Adrenal gland (tissue), 12 donors: Measurements from ENCODE around the gene CTRB2. TPM values are rescaled to one million over a fixed set of nuclear protein-coding genes. Genes with fewer than 3 reads are reported as not detected.

ENCODE experiments used
- DNase-seq, 7 donors: peaks; one replicate each; pipeline ENCODE4 v3.0.0-alpha.2; 2019 to 2020
- H3K27ac ChIP-seq, 5 donors: fragments of 200-600 bp; sonication (generic) in 4 of 5; 1 replicate in 3 of 5; 2 replicates in 2 of 5; pipeline versions ENCODE4 v1.5.1 to v1.8.0; 2016 to 2020; ENCODE audit warnings: mild to moderate bottlenecking in 1 of 5
- H3K27me3 ChIP-seq: fragments of 200-600 bp; 2 replicates; pipeline ENCODE4 v1.8.0; 2021
- H3K36me3 ChIP-seq, 2 donors: fragments of 200-600 bp; replicated peaks in 1 of 2; 1 replicate in 1 of 2; 2 replicates in 1 of 2; pipeline versions ENCODE4 v1.5.1 to v1.8.0; 2018 to 2022
- H3K4me1 ChIP-seq, 2 donors: fragments of 200-600 bp; replicated peaks in 1 of 2; 1 replicate in 1 of 2; 2 replicates in 1 of 2; pipeline versions ENCODE4 v1.5.1 to v1.8.0; 2018 to 2021
- H3K4me3 ChIP-seq, 4 donors: fragments of 200-600 bp; sonication (generic) in 3 of 4; one replicate each; pipeline ENCODE4 v1.5.1; 2016 to 2018
- H3K9me3 ChIP-seq, 3 donors: fragments of 200-600 bp; sonication (generic) in 1 of 3; replicated peaks in 1 of 3; 1 replicate in 2 of 3; 2 replicates in 1 of 3; pipeline versions ENCODE4 v1.5.1 to v1.8.0; 2016 to 2021
- POLR2A ChIP-seq, 2 donors: fragments of 450-650 bp; IDR thresholded peaks; one replicate each; pipeline ENCODE4 v1.6.1; 2017; ENCODE audit warnings: antibody characterized with exemption in 2 of 2, mild to moderate bottlenecking in 2 of 2, moderate library complexity in 1 of 2
- WGBS, 4 donors: extraction: QIAGEN DNeasy Blood & Tissue Kit in 2 of 4; methylation state at CpG; one replicate each; pipeline versions ENCODE4 v1.1.5 to v1.1.7; 2013 to 2017; 5-methylcytosine and 5-hydroxymethylcytosine counted together
- intact Hi-C, 2 donors: fragments of 100-400 bp; cut with DNase I; formaldehyde crosslinking; loops; one replicate each; pipeline versions ENCODE4 v1.14.1 to v1.15.0; 2022 to 2023
- polyA plus RNA-seq, 3 donors: library from polyadenylated mRNA; stranded (reverse); fragments of 200-250 nt in 2 of 3; fragments of 350-450 nt in 1 of 3; fragmentation: Illumina TruSeq in 1 of 3; extraction: RNeasy Lipid Tissue Mini Kit (QIAGEN cat#74804) in 1 of 3; gene quantifications; one replicate each; pipeline ENCODE4 v1.2.3, GENCODE V29; 2013 to 2014
- total RNA-seq, 9 donors: library from RNA; depleted of rRNA in 4 of 9; stranded (reverse); fragments of >200 nt in 4 of 9; fragments of 120-200 nt in 1 of 9; fragmentation: NEBNext Ultra II Directional in 1 of 9; extraction: Animal tissue kit (Norgen Biotek cat#: 25700) in 1 of 9; gene quantifications; one replicate each; pipeline versions ENCODE4 v1.1.0 to v1.2.4, GENCODE V29; 2013 to 2023
- TF ChIP-seq, protein P1 (sequence below), 6 experiments: fragments of 450-650 bp in 4 of 6; fragments of 200-600 bp in 2 of 6; sonication (generic) in 1 of 6; IDR thresholded peaks; 1 replicate in 5 of 6; 2 replicates in 1 of 6; pipeline versions ENCODE4 v1.5.1 to v1.8.0; 2016 to 2021; ENCODE audit warnings: antibody characterized with exemption in 6 of 6, mild to moderate bottlenecking in 2 of 6, moderate library complexity in 1 of 6
- donor health status: healthy with polysubstance abuse.
- donor health status: Bipolar disorder and iron deficiency.
- donor health status: DM: yes; HTN: yes; CAD: no.
- donor health status: DM: no; HTN: no; CAD: no.
- donor health status: DM: no; HTN: no; CAD: no.
- donor health status: DM: yes; HTN: yes; CAD: no.

Gene CTRB2
- total and polyA plus RNA-seq, 12 donors = 0.88 to 15.1 (median 3.3) TPM; not detected in 5

DNA sequence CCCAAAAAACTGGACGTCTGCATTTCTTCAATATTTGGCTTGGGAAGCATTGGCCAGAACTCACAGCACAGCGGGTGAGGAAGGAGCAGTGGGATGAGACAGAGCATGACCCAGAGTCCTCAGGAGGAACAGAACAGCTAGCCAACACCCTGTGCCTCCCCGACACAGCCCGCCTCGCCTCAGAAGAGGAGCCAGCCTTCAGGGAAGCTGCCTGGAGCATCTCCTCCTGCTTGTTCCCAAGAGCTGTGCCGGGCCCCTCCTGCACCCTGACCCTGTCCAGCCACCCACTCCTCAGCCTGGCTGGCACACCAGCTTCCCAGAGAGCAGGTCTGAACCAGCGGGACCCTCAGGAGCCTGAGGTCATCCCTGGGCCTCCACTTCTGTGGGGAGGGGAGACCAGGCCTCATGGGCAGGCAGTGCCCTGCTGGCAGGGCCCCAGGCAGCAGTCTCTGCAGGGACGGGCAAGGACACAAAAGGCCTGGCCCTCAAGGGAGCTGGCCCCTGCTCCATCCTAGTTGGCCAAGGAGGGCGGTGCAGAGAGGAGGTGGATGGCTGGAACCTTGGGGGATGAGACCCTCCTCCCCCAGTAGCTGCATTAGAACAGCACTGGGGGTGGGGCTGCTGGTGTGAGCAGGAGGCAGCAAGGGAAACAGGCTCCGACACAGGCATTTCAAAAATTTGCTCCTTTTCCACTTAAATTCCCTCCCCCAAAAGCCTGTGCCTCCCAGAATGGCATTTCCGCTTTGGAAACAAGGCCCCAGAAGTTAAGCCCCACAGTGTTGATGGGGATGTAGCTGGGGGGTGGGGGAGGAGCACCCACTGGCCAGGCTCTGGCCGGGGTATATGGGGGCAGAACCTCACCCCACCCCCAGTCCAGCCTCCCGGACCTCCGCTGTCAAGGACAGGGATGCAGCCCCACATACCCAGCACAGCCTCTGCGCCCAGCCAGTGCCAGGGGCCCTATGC, 46.3 kb upstream of the CTRB2 start:
- 25 to 51% (median 42%) methylated on average over 11 to 15 of the region's 15 CpGs for WGBS, 4 donors
- intact Hi-C loops = no loop called here
- Histone ChIP-seq H3K27me3 (no peaks in the 10 kb centered on the region), H3K4me1 (peaks cover 51 to 91% of the 10 kb centered on the region in 2 donors), H3K27ac (peak overlapping the region in 4 of 5 donors; percentile 75 to 96 (median 85)), H3K4me3 (no peak overlapping the region), H3K36me3 (no peaks in the 10 kb centered on the region), H3K9me3 (no peaks in the 10 kb centered on the region)
- TF ChIP-seq, protein P1, sequence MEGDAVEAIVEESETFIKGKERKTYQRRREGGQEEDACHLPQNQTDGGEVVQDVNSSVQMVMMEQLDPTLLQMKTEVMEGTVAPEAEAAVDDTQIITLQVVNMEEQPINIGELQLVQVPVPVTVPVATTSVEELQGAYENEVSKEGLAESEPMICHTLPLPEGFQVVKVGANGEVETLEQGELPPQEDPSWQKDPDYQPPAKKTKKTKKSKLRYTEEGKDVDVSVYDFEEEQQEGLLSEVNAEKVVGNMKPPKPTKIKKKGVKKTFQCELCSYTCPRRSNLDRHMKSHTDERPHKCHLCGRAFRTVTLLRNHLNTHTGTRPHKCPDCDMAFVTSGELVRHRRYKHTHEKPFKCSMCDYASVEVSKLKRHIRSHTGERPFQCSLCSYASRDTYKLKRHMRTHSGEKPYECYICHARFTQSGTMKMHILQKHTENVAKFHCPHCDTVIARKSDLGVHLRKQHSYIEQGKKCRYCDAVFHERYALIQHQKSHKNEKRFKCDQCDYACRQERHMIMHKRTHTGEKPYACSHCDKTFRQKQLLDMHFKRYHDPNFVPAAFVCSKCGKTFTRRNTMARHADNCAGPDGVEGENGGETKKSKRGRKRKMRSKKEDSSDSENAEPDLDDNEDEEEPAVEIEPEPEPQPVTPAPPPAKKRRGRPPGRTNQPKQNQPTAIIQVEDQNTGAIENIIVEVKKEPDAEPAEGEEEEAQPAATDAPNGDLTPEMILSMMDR (IDR thresholded peaks at IDR 0.05) = no peak
- TF ChIP-seq POLR2A (IDR thresholded peaks at IDR 0.05) = peak in 1 of 2 donors; percentile 12
- peak in 5 of 7 donors; percentile 44 to 54 (median 48) for DNase-seq

DNA sequence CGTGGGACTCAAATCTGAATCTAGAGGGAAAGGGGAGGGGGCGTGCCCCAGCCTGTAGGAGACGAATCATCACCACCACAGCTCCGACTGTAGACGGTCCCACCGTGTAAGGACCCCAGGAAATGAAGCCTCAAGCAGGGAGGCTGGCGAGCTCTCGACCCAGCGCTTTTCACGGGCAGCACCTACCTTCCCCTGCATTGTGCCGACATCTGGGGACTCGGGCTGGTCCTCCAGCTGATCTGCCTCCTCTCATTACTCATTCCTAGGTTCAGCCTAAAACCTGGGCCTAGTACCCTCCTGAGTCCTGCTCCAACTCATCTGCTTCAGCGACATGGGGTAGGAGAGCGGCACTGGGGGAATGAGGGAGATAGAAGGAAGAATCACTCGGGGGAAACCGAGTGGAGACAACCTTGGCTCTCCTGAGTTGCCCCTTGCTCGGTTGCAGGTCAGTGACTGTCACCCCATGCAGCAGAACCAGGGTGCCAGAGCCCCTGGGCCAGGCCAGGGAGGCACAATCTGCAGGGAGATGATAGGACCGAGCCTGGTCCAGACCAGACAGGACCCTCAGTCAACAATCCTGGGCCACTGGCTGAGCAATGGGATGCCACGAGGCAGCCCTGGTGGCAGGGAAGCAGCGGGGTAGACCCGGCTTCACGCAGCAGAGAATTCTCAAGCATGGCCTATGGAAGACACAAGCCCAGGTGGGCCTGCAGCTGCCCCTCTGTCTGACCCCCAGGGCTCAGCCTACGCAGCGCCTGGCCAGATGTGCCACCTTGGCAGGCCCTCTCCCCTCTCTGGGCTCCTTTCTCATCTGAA, 45.3 kb upstream of the CTRB2 start:
- TF ChIP-seq POLR2A (IDR thresholded peaks at IDR 0.05) = no peak
- TF ChIP-seq, protein P1 (IDR thresholded peaks at IDR 0.05) = no peak
- intact Hi-C loops = no loop called here
- Histone ChIP-seq H3K9me3 (no peaks in the 10 kb centered on the region), H3K36me3 (no peaks in the 10 kb centered on the region), H3K4me1 (peaks cover 51 to 91% of the 10 kb centered on the region in 2 donors), H3K27me3 (no peaks in the 10 kb centered on the region), H3K4me3 (peak overlapping the region in 1 of 4 donors; percentile 93), H3K27ac (peak overlapping the region in 4 of 5 donors; percentile 75 to 96 (median 85))
- 61 to 86% (median 64%) methylated on average over 12 to 24 of the region's 24 CpGs for WGBS, 4 donors
- DNase-seq = peak in 1 of 7 donors; percentile 25

DNA sequence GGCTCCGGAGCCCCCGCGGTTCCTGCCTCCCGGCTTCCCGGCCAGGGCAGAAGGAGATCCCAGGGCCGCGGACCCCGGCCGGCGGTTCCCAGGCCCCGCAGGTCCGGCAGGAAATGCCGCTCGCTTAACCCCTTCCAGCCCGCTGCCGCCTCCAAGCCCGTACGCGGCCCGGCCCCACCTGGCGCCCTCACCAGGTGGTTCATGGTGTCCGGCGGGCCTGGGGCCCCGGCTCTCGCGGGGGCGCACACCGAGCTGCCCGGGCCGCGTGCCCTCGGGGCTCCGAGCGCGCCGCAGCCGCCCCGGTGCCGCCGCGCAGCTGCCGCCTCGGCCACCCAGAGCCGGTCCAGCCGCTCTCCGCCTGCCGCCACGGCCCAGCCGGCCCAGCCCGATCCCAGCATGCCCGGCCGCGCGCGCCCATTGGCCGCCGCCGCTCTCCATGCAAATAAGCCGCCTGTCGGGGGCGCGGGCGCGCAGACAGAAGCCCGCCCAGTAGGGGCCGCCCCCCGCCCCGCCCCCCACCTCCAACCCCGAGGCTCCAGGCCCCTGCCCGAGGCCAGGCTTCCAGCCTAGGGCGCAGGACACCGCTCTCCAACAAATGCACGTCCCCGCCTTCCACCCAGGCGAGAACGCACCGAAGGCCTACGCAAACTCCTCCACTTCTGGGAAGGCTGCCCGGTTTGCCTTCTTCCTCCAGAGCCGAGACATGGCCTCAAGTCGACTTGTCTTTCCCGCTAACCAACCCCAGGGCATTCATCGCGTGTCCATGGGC, 44.5 kb upstream of the CTRB2 start, which contains the start of gene BCAR1:
Gene BCAR1 (minus strand): TSS at position 345 of the 769 bp plus-strand sequence. CDS start 142 bp downstream, at position 203.
- peak; percentile 84 to 93 (median 89) for DNase-seq
- 0 to 1% (median 1%) methylated on average over 49 to 84 of the region's 84 CpGs; no CpG with 5 or more reads in 1 of the 4 donors for WGBS, 4 donors
- H3K4me3 ChIP-seq = peak within 1 kb of the TSS; percentile 27 to 93 (median 70)
- intact Hi-C loops = no loop called here
- H3K27ac ChIP-seq = peak within 1 kb of the TSS in 4 of 5 donors; percentile 77 to 96 (median 87)
- peaks cover 47 to 91% of the 10 kb centered on the region in 2 donors for H3K4me1 ChIP-seq
- TF ChIP-seq POLR2A (IDR thresholded peaks at IDR 0.05) = peak; percentile 79 to 85
- TF ChIP-seq, protein P1 (IDR thresholded peaks at IDR 0.05) = peak in 1 of 6 experiments; percentile 4
- no peaks in the 10 kb centered on the region for H3K36me3 ChIP-seq
- H3K27me3 ChIP-seq = no peaks in the 10 kb centered on the region
- H3K9me3 ChIP-seq = no peaks in the 10 kb centered on the region
